ENCODE results near the gene ERCC4. TPM values are rescaled to one million over a fixed set of nuclear protein-coding genes. Genes with fewer than 3 reads are reported as not detected.

Gene ERCC4
- total RNA-seq, 1 experiment from 2014 or later = 15.6 TPM

- in situ Hi-C loops (cut with HindIII; ENCODE audit: low pct_unique_long_range_greater_than_20kb, low sequenced_read_pairs) = no loop called here
- no peak for DNase-seq (ENCODE audit: low read depth, low spot score)
These were observed 42.3 kb downstream of the ERCC4 start for GRCh38 chr16:13962232-13962631.

- in situ Hi-C loops (cut with HindIII; ENCODE audit: low pct_unique_long_range_greater_than_20kb, low sequenced_read_pairs) = no loop called here
- no peak for DNase-seq (ENCODE audit: low read depth, low spot score)
These were observed 48.9 kb downstream of the ERCC4 start for GRCh38 chr16:13968835-13969234.

DNA sequence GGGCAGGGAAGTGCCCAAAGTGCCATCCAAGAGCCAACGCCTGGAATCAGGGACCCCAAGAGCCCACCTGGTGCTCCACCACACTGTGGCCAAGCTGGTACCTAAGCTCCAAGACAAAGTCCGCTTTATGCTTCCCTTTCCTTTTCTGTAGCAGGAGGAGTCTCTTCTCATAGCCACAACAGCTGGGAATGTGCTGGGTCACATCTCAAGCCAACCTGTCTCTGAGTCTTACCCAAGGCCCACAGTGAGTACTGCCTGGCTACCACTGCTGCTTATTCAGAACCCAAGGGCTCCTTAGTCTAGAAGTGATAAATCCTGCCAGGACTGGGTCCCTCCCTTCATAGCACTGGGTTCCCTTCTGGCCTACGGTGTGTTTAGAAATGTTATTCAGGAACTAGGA, 49.8 kb downstream of the ERCC4 start:
- in situ Hi-C loops (cut with HindIII; ENCODE audit: low pct_unique_long_range_greater_than_20kb, low sequenced_read_pairs) = no loop called here
- DNase-seq (ENCODE audit: low read depth, low spot score) = no peak

DNA sequence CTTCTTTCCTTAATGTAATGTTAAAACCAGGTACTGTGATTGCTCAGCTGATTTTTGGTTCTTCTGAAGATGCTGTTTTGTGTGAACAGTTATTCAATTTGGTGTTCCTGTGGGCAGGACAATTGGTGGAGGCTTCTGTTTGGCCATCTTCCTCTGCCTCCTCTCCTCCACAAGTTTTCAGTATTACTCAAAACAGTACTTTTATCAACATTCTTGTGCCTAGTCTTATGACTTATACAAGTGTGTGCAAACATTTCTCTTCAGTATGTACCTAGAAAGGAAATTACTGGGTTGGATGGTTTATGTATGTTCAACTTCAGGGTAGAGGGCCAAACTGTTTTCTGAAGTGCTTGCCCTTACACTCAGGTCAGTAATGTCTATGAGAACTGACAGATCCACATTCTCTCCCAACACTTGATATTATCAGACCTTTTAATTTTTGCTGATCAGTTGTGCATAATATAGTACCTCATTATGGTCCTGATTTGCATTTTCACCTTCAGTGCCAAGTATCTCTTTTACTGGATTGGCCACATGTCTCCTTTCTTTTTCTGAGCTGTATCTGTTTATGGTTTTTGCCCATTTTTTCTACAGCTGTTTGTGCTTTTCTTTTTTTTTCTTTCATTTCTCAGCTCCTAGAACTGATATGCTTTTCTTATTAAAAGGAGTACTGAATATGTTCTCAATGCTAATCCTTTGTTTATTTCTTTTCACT, 50.9 kb downstream of the ERCC4 start:
- DNase-seq (ENCODE audit: low read depth, low spot score) = no peak
- in situ Hi-C loops (cut with HindIII; ENCODE audit: low pct_unique_long_range_greater_than_20kb, low sequenced_read_pairs) = no loop called here

DNA sequence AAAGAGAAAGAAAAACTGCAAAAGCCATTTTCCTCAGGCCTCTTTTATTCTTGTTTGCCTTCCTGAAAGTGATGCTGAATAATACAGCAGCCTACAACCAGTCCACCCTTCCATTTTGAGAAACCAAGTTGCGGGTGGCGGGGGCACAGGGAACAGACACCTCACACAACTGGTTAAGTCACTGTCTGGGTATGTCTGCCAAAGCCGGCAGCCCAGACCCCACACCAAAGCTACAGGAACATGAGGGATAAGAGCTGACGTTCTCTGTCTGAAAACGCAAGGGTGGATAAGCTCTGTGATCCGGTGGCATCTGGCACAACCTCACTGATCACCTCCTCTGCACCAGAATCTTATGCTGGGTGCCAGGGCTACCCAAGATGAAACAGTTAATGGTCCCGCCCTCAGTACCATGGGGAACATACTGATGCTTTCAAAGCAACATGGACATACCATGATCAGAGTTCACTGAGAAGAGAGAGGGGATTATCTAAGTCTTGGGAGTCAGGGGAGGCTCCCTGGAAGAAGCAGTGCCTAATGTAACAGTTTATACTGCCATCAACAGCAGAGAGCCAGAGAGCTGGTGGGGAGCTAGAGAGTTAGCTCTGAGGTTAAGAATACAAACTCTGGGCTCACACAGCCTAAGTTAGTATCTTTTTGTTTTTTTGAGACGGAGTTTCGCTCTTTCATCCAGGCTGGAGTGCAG, 53.5 kb downstream of the ERCC4 start:
- in situ Hi-C loops (cut with HindIII; ENCODE audit: low pct_unique_long_range_greater_than_20kb, low sequenced_read_pairs) = no loop called here
- no peak for DNase-seq (ENCODE audit: low read depth, low spot score)

DNA sequence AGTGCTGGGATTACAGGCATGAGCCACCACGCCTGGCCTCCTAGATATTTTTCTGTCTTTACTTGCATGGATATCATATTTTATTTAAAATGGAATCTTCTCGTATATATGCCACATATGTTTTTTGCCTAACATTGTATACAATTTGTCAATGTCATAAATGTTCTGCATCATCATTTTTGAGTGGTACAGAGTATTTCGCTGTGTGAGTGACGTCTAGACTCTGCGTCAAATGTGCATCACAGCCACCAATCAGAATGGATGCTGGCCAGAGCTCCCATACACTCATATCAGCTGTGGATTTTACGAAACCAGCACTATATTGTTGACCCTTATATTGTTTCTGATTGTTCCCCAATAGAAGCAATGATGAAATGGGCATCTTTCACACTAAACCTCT, 57.2 kb downstream of the ERCC4 start:
- in situ Hi-C loops (cut with HindIII; ENCODE audit: low pct_unique_long_range_greater_than_20kb, low sequenced_read_pairs) = no loop called here
- DNase-seq (ENCODE audit: low read depth, low spot score) = no peak

DNA sequence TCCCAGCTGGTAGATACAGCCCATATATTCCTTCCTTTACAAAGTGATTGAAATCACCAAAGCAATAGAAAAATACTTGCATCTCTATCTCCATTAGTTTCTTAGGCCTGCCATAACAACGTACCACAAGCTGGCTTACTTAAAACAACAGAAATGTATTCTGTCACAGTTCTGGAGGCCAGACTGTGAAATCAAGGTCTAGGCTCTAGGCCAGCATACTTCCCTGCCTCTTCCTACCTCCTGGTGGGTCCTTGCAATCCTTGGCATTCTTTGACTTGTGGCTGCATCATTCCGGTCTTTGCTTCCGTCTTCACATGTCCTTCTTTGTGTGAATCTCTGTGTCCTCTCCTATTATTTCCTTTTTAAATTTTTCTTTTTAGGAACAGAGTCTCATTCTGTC, 62.5 kb downstream of the ERCC4 start:
- in situ Hi-C loops (cut with HindIII; ENCODE audit: low pct_unique_long_range_greater_than_20kb, low sequenced_read_pairs) = no loop called here

GRCh38 chr16:13983625-13984024, 63.7 kb downstream of the ERCC4 start:
- DNase-seq (ENCODE audit: low read depth, low spot score) = no peak
- in situ Hi-C loops (cut with HindIII; ENCODE audit: low pct_unique_long_range_greater_than_20kb, low sequenced_read_pairs) = no loop called here

More for the DNA sequence above, 62.5 kb downstream of the ERCC4 start:
- no peak for DNase-seq (ENCODE audit: low read depth, low spot score)

DNA sequence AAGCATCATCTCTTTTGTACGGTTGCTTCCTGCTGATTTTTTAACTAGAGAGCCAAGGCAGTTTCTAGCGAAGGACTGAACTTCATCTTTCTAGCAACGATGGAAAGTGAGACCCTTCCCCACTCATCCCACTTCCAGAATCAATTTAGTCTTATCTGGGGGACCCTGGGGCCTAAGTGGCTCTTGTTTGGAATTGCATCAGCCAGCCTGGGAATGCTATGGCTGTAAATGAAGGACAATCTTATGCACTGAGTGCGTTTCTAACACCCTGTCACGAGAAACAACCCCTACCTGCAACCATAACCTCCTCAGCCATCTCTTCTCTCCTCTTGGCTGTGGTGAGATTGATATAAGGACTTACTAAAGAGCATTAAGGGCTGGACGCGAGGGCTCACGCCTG, 64.8 kb downstream of the ERCC4 start:
- no peak for DNase-seq (ENCODE audit: low read depth, low spot score)
- in situ Hi-C loops (cut with HindIII; ENCODE audit: low pct_unique_long_range_greater_than_20kb, low sequenced_read_pairs) = no loop called here

DNA sequence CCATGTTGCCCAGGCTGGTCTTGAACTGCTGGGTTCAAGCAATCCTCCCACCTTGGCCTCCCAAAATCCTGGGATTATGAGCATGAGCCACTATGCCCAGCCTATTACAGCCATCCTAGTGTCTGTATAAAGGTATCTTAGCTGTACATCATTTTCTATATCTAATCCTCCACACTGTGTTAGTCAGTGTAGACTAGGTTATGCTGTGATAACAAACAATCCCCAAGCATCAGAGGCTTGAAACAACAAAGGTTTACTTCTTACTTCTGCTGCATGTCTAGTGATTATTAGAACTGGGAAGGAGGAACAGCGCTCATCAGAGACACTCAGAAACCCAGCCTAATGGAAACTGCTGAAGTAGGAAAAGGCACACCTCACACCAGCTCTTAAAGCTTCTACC, 68.1 kb downstream of the ERCC4 start:
- in situ Hi-C loops (cut with HindIII; ENCODE audit: low pct_unique_long_range_greater_than_20kb, low sequenced_read_pairs) = no loop called here
- no peak for DNase-seq (ENCODE audit: low read depth, low spot score)

DNA sequence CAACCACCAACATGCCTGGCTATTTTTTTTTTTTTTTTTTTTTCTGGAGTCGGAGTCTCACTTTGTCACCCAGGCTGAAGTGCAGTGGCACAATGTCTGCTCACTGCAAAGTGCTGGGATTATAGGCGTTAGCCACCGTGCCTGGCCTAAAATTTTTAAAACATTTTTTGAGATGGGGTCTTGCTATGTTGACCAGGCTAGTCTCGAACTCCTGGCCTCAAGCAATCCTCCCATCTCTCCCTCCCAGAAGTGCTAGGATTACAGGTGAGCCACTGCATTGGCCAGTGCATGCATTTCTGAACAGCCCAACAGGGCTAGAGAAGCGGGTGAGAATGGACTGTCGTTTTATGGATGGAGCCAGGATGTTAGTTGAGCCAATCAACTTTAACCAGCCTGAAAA, 72.4 kb downstream of the ERCC4 start:
- DNase-seq (ENCODE audit: low read depth, low spot score) = no peak

DNA sequence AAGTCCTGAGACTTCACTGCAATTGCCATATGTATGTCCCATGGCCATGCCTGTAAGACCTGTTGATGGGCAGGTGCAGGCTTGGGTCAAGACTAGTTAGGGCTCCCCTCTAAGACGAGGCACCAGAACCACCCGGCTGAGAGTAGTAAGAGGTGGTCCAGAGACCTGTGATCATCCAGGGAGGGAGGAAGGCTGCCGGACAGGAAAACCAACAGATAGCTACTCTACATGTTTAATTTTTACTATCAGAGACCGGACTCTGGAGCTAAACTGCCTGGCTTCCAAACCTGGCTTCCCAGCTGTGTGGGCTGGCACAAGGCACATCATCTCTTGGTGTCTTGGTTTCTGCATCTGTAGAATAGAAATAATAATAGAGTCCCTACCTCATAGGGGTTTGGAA, 73.0 kb downstream of the ERCC4 start:
- in situ Hi-C loops (cut with HindIII; ENCODE audit: low pct_unique_long_range_greater_than_20kb, low sequenced_read_pairs) = no loop called here
- no peak for DNase-seq (ENCODE audit: low read depth, low spot score)

More for the DNA sequence above, 72.4 kb downstream of the ERCC4 start:
- in situ Hi-C loops (cut with HindIII; ENCODE audit: low pct_unique_long_range_greater_than_20kb, low sequenced_read_pairs) = no loop called here

DNA sequence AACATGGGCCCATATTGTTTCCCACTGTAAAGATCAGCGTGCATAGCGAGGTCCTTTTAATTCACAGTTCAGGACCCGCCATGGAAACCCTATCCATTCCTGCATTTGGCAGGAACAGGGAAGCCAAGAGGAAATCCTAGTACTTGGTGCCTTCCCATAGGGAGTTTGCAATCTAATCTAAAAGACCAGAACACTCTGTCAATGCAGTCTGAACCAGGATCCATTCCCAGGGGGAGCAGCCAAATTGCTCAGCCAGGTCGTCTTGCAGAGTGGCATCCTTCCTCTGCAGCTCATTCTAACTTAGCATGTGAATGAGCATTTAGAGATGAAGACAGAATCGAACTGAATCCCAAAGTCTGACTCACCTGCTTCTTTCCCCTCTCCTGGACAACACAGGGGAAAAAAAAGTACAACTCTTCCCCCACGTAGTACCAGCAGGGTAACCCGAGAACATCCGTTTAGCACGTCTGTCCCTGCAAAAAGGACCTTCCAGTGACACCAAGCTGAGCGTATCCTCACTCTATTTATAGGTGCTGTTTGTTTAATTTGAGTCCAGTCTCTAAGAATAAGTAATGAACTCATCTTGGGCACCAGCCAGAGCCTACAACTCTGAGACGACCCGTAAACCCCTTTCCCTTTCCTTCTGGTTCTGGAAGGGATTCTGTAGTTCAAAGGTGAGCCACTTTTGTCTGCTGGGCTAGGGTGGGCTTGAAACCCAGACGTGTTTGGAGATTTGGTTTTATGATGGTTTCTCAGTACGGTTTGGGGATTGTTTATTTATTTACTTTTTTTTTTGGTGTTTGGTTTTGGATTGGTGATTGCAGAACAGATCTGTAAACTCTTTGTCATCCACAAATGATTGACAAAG, 74.5 kb downstream of the ERCC4 start:
- no peak for DNase-seq (ENCODE audit: low read depth, low spot score)
- in situ Hi-C loops (cut with HindIII; ENCODE audit: low pct_unique_long_range_greater_than_20kb, low sequenced_read_pairs) = no loop called here

DNA sequence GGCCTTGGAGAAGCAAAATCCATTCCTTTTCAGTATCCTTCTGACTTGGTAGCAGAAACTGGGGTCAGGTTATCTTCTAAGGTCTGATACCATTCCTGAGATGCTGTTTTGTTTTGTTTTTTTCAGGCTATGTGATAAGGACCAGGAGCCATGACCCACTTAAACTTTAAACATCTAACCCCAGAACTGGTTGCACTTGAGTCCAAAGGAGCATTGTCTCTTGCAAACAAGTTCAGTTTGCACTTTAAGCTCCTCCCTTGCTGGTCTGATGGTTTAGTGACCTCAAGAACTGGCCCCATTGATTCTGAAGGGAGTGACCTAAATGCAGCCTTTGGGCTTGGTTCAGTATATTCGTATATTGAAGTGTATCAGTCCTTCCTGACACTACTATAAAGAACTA, 75.2 kb downstream of the ERCC4 start:
- DNase-seq (ENCODE audit: low read depth, low spot score) = no peak
- in situ Hi-C loops (cut with HindIII; ENCODE audit: low pct_unique_long_range_greater_than_20kb, low sequenced_read_pairs) = no loop called here

DNA sequence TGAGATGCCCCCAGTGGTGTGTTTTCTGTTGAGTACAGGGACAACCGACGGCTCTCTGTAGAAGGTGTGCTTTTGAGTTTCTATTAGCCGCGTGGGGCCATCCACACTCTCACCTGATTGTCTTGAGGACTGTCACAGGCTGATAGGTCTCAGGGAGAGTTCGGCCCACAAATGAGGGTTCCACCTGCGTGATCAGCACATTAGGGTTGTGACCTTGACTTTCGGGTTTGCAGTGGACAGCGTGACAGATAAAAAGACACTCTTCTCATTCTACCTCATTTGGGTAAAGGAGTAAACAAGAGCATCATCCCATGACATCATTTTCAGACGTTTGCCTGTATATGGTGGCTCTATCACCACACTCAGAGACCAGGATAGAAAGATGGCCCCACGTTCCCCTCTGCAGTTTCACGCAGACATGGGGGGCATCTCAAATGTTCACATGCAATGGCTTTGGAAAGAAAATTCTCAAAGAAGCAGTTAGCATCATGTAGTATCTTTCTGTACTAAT, 76.9 kb downstream of the ERCC4 start:
- DNase-seq (ENCODE audit: low read depth, low spot score) = no peak
- in situ Hi-C loops (cut with HindIII; ENCODE audit: low pct_unique_long_range_greater_than_20kb, low sequenced_read_pairs) = no loop called here

- no peak for DNase-seq (ENCODE audit: low read depth, low spot score)
- in situ Hi-C loops (cut with HindIII; ENCODE audit: low pct_unique_long_range_greater_than_20kb, low sequenced_read_pairs) = no loop called here
These were observed 77.6 kb downstream of the ERCC4 start for GRCh38 chr16:13997526-13997925.

DNA sequence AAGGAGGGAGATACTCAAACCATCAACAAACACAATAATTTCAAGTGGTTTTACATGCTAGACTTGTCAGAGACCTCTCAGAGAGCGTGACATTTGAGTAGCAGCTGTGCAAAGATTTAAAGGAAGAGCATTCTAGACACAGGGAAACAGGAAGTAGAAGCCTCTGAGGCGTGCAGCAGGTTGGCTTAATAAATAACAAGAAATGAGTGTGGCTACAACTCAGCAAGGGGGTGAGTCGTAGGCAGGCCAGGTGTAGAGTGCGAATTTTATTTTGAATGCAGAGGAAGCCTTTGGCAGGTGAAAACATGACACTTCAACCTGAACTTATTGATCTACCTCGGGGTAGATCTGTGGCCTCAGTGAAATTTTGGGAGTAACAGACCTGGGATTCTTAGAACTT, 78.0 kb downstream of the ERCC4 start:
- in situ Hi-C loops (cut with HindIII; ENCODE audit: low pct_unique_long_range_greater_than_20kb, low sequenced_read_pairs) = no loop called here

More for the DNA sequence above, 78.0 kb downstream of the ERCC4 start:
- DNase-seq (ENCODE audit: low read depth, low spot score) = no peak

Data from SK-MEL-5 (cell line).